ENCODE measurements around the gene PLEKHA5. TPM values are rescaled to one million over a fixed set of nuclear protein-coding genes. Genes with fewer than 3 reads are reported as not detected.

The PLEKHA5 gene
- total RNA-seq, 1 donor from 2014 or later = 232 TPM

DNA sequence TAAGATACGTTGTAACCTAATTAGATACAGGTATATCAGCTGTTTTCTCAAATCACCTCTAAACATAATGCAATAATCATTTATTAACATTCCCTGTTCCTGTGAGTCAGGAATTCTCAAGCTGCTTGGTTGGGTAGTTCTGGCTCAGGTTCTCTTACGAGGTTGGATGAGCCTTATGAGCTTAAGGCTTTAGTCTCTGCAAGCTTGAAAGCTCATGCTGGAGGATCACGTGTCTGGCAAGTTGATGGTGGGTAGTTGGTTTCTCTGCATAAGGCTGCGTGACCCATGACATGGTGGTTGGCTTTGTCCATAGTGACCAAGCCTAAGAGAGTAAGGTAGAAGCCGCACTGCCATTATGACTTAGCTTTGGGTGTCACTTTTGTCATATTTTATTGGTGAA lies 62.0 kb downstream of the PLEKHA5 start:
- no peak for DNase-seq (ENCODE audit: low spot score, unreplicated experiment)
- Mint-ChIP-seq H3K4me3 (ENCODE audit: low read depth) (no peak overlapping the region), H3K9me3 (ENCODE audit: low read depth) (no peaks in the 10 kb centered on the region), H3K36me3 (ENCODE audit: insufficient read depth) (peaks cover 15% of the 10 kb centered on the region), H3K4me1 (ENCODE audit: low read depth) (peaks cover 34% of the 10 kb centered on the region), H3K27ac (no peak overlapping the region), H3K27me3 (no peaks in the 10 kb centered on the region)
- TF ChIP-seq, protein P1, sequence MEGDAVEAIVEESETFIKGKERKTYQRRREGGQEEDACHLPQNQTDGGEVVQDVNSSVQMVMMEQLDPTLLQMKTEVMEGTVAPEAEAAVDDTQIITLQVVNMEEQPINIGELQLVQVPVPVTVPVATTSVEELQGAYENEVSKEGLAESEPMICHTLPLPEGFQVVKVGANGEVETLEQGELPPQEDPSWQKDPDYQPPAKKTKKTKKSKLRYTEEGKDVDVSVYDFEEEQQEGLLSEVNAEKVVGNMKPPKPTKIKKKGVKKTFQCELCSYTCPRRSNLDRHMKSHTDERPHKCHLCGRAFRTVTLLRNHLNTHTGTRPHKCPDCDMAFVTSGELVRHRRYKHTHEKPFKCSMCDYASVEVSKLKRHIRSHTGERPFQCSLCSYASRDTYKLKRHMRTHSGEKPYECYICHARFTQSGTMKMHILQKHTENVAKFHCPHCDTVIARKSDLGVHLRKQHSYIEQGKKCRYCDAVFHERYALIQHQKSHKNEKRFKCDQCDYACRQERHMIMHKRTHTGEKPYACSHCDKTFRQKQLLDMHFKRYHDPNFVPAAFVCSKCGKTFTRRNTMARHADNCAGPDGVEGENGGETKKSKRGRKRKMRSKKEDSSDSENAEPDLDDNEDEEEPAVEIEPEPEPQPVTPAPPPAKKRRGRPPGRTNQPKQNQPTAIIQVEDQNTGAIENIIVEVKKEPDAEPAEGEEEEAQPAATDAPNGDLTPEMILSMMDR (IDR thresholded peaks at IDR 0.05; ENCODE audit: unreplicated experiment) = no peak

DNA sequence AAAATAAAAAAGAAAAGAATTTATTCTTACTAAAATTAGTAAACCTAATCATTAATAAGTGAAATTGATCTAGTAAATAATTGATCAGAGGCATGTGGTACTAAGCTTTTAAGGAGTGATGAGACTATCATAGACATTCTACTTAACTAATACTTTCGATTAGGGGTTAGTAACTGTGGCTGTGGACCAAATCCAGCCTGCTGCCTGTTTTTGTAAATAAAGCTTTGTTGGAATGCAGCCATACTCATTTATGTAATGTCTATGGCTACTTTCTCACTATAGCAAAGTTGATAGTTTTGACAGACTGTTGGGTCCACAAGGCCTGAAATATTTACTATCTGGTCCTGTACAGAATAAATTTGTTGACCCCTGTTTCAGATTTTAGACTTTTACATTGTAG lies 63.2 kb downstream of the PLEKHA5 start:
- peaks cover 13% of the 10 kb centered on the region for H3K36me3 Mint-ChIP-seq (ENCODE audit: insufficient read depth)
- TF ChIP-seq, protein P1 (IDR thresholded peaks at IDR 0.05; ENCODE audit: unreplicated experiment) = no peak
- no peak overlapping the region for H3K27ac Mint-ChIP-seq
- no peaks in the 10 kb centered on the region for H3K27me3 Mint-ChIP-seq
- no peaks in the 10 kb centered on the region for H3K9me3 Mint-ChIP-seq (ENCODE audit: low read depth)
- no peak for DNase-seq (ENCODE audit: low spot score, unreplicated experiment)
- peaks cover 24% of the 10 kb centered on the region for H3K4me1 Mint-ChIP-seq (ENCODE audit: low read depth)
- no peak overlapping the region for H3K4me3 Mint-ChIP-seq (ENCODE audit: low read depth)

DNA sequence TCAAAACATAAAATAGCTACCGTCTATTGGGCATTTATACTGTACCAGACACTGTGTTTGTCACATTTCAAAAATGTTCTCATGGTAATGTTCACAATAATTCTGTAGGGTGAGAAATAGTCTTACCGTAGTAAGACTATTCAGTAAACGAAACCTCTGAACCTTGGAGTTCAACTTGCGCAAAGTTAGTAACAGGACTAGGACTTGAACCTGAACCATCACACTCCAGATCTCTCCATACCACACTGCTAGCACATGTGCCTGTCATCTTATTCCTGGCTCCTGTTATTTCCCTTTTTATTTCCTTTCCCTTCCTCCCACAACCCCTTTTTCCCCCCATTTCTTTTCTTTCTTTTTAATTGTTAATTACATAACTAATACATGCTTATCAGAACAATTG lies 65.4 kb downstream of the PLEKHA5 start:
- DNase-seq (ENCODE audit: low spot score, unreplicated experiment) = no peak
- TF ChIP-seq, protein P1 (IDR thresholded peaks at IDR 0.05; ENCODE audit: unreplicated experiment) = no peak
- Mint-ChIP-seq H3K9me3 (ENCODE audit: low read depth) (no peaks in the 10 kb centered on the region), H3K36me3 (ENCODE audit: insufficient read depth) (peaks cover 11% of the 10 kb centered on the region), H3K4me1 (ENCODE audit: low read depth) (peaks cover 23% of the 10 kb centered on the region), H3K27ac (no peak overlapping the region), H3K27me3 (no peaks in the 10 kb centered on the region), H3K4me3 (ENCODE audit: low read depth) (no peak overlapping the region)

DNA sequence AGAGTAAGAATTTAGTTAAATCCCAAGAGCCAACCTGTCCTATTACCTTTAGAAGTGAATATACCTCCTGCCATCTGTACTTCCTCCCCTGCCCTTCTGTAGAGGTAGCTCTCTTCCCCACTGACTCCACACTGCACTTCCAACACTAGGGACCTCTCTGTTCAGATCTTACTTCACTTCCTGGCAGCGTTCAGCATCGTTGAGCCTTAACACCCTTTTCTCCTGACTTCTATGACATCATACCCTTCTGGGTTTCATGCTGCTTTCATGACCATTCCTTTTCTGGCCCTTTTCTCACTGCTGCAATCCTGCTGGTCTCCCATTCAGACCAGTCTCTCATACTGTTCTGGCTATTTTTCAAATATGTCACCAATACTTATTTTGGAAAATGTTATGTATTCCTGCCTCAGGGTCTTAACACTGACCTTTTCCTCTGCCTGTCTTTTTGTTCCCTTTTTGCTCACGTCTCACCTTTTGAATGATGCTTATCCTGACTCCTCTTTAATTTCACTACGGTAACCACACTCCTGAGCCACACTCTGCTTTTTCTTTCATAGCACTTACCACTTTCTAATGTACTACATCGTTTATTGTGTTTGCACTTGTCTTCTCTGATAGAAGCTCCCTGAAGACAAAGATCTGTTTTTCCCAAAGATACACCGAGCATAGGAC lies 67.6 kb downstream of the PLEKHA5 start:
- Mint-ChIP-seq H3K36me3 (ENCODE audit: insufficient read depth) (peaks cover 13% of the 10 kb centered on the region), H3K27ac (no peak overlapping the region), H3K4me1 (ENCODE audit: low read depth) (peaks cover 19% of the 10 kb centered on the region), H3K4me3 (ENCODE audit: low read depth) (no peak overlapping the region), H3K9me3 (ENCODE audit: low read depth) (no peaks in the 10 kb centered on the region), H3K27me3 (no peaks in the 10 kb centered on the region)
- DNase-seq (ENCODE audit: low spot score, unreplicated experiment) = no peak
- TF ChIP-seq, protein P1 (IDR thresholded peaks at IDR 0.05; ENCODE audit: unreplicated experiment) = no peak

DNA sequence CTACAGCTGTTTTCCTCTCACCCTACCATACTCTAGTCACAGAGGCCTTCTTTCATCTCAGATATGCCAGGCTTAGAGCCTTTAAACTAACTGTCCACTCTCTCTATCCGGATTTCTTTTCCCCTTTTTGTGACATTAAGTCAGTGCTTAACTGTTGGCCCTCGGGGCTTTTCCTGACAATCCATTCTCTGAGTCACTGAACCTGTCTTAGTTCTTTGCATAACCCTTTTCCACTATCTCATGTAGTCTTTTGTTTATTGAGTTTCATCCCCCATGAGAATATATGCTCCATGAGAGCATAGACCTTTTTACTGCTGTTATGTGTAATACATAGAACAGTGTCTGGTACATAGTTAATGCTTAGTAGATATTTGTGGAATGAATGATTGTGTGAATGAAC lies 68.7 kb downstream of the PLEKHA5 start:
- DNase-seq (ENCODE audit: low spot score, unreplicated experiment) = no peak
- peaks cover 27% of the 10 kb centered on the region for H3K4me1 Mint-ChIP-seq (ENCODE audit: low read depth)

More for the DNA sequence above, 68.7 kb downstream of the PLEKHA5 start:
- TF ChIP-seq, protein P1 (IDR thresholded peaks at IDR 0.05; ENCODE audit: unreplicated experiment) = no peak
- H3K27ac Mint-ChIP-seq = no peak overlapping the region
- H3K4me3 Mint-ChIP-seq (ENCODE audit: low read depth) = no peak overlapping the region
- no peaks in the 10 kb centered on the region for H3K27me3 Mint-ChIP-seq
- peaks cover 12% of the 10 kb centered on the region for H3K36me3 Mint-ChIP-seq (ENCODE audit: insufficient read depth)
- no peaks in the 10 kb centered on the region for H3K9me3 Mint-ChIP-seq (ENCODE audit: low read depth)
